Bronchial epithelial cell (primary cell): ENCODE results near the gene PIK3R5. TPM values are rescaled to one million over a fixed set of nuclear protein-coding genes. Genes with fewer than 3 reads are reported as not detected.

Source experiments
- DNase-seq: peaks from one replicate; pipeline ENCODE4 v3.0.0-alpha.2; 2010; ENCODE audit warnings: low read depth
- FAIRE-seq: peaks from 2 replicates; lab custom pipeline; 2011; peaks lifted over from hg19 to GRCh38; lab: Jason Lieb, UNC
- H3K27me3 ChIP-seq: 2 replicates; pipeline ENCODE4 v1.5.1; 2011; ENCODE audit warnings: low read length; ENCODE audit not compliant: control insufficient read depth, insufficient read depth
- H3K36me3 ChIP-seq: 2 replicates; pipeline ENCODE4 v1.5.1; 2011; ENCODE audit warnings: low read length; ENCODE audit not compliant: control insufficient read depth, insufficient read depth
- H3K4me3 ChIP-seq: 2 replicates; pipeline ENCODE4 v1.5.1; 2011; ENCODE audit warnings: mild to moderate bottlenecking, low read depth, low read length, control low read depth
- CTCF ChIP-seq: IDR thresholded peaks from 2 replicates; pipeline ENCODE4 v1.5.1; 2011; ENCODE audit warnings: mild to moderate bottlenecking, moderate library complexity, low read length, control low read depth, inconsistent platforms; ENCODE audit not compliant: insufficient read depth, severe bottlenecking
- total RNA-seq: library from RNA; depleted of rRNA; stranded (reverse); fragments of >200 nt; gene quantifications from 2 replicates; pipeline ENCODE4 v1.2.1, GENCODE V29; 2014

PIK3R5 gene
- total RNA-seq, 1 donor from 2014 or later: not detected

GRCh38 chr17:8849311-8850041 is 116.0 kb downstream of the PIK3R5 start:
- no peak for TF ChIP-seq CTCF
- DNase-seq (no peak), FAIRE-seq (no peak)
- H3K27me3 ChIP-seq: no peaks in the 10 kb centered on the region
- H3K4me3 ChIP-seq: no peak overlapping the region
- H3K36me3 ChIP-seq: no peaks in the 10 kb centered on the region

DNA sequence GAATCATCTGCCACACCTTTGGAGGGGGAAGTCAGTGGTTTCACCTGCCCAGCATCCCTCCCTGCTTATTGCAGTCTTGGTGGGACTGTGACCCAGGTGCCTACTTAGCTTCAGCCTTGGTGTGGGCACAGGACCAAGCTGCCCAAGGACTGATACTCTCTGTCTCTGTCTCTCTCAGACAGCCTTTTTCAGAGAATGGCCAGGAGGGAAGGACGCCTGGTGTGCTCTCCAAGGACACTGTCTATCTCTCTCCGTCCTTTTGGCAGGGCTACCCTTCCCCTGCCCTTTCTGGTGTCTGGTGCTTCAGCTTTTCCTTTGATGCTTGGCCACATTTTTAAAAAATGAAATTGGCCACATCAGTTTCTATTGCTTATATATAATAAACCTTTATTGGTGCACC is 117.6 kb downstream of the PIK3R5 start:
- TF ChIP-seq CTCF: no peak
- Histone ChIP-seq H3K27me3 (no peaks in the 10 kb centered on the region), H3K36me3 (no peaks in the 10 kb centered on the region), H3K4me3 (no peak overlapping the region)
- FAIRE-seq (no peak), DNase-seq (no peak)

DNA sequence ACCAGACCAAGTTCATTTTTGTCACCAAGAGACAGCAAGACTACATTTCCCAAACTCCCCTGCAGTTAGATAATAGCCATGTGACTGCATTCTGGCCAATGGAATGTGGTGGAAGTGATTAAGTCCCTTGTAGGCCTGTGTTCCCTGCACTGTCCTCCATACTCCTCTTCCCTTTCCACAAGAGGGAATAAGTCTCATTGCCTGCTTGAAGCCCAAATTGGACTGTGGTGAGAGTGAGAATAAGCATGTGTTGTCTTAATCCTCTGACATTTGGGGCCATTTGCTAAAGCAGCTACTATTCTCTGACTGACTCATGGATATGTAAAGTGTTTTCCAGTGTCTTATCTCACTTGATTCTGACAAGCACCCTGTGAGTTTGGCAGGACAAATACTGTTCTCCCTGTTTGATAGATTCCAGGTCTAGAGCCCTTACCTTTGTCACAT is 118.7 kb downstream of the PIK3R5 start:
- no peak for TF ChIP-seq CTCF
- FAIRE-seq: peak; percentile 82
- H3K27me3 ChIP-seq: no peaks in the 10 kb centered on the region
- no peak overlapping the region for H3K4me3 ChIP-seq
- no peaks in the 10 kb centered on the region for H3K36me3 ChIP-seq
- DNase-seq: peak; percentile 54

- H3K36me3 ChIP-seq: no peaks in the 10 kb centered on the region
- no peaks in the 10 kb centered on the region for H3K27me3 ChIP-seq
- H3K4me3 ChIP-seq: no peak overlapping the region
- no peak for FAIRE-seq
- peak; percentile 47 for DNase-seq
- no peak for TF ChIP-seq CTCF
Observed at GRCh38 chr17:8844229-8845218, 121.0 kb downstream of the PIK3R5 start.

DNA sequence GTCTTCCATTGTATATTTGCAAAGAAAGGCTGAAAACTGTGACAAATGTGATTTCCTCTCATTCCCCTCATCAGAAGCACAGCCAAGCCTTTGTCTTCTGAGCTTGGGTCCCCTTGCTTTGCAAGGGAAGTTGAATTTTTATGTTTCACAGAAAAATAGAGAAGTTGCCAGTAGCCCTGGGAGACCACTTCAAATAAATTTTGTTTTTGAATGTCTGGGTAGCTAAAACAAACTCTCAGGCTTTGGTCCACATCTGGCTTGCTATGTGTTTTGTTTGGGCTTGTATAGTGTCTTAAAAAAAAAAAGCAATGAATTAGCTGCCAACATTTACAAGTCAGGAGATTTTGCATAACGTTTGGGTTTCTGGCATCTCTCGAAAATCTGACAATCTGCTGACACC is 122.2 kb downstream of the PIK3R5 start:
- DNase-seq (no peak), FAIRE-seq (no peak)
- no peak overlapping the region for H3K4me3 ChIP-seq
- TF ChIP-seq CTCF: no peak
- H3K27me3 ChIP-seq: no peaks in the 10 kb centered on the region
- H3K36me3 ChIP-seq: no peaks in the 10 kb centered on the region
